HL-60 (cell line): ENCODE results near the gene PKD1L1.

Experiments used
- DNase-seq, 2 experiments: peaks; one replicate each; pipeline ENCODE4 v3.0.0-alpha.2; 2010 to 2020; ENCODE audit warnings: low read depth in 1 of 2, low spot score in 1 of 2
- H3K27ac ChIP-seq: fragments of 250-450 bp; sonication (Bioruptor Pico); replicated peaks from 2 replicates; pipeline ENCODE4 v1.5.1; 2020; ENCODE audit warnings: mild to moderate bottlenecking, moderate library complexity
- H3K27me3 ChIP-seq: fragments of 250-450 bp; sonication (Bioruptor Pico); 2 replicates; pipeline ENCODE4 v1.5.1; 2021; ENCODE audit warnings: mild to moderate bottlenecking, moderate library complexity; ENCODE audit not compliant: insufficient read depth, poor library complexity, severe bottlenecking
- H3K4me3 ChIP-seq: replicated peaks from 2 replicates; pipeline ENCODE4 v1.5.1; 2011; ENCODE audit warnings: mild to moderate bottlenecking, control low read depth, low read length; ENCODE audit not compliant: insufficient read depth
- CTCF ChIP-seq: IDR thresholded peaks from one replicate; pipeline ENCODE4 v1.5.1; 2011; ENCODE audit warnings: low read length, control low read depth, inconsistent platforms; ENCODE audit not compliant: insufficient read depth
- GABPA ChIP-seq: IDR thresholded peaks from 2 replicates; pipeline ENCODE4 v1.6.1; 2012; ENCODE audit warnings: low read depth
- POLR2AphosphoS5 ChIP-seq: IDR thresholded peaks from 2 replicates; pipeline ENCODE4 v1.6.1; 2012; ENCODE audit warnings: low read depth
- SPI1 ChIP-seq: IDR thresholded peaks from 2 replicates; pipeline ENCODE4 v1.6.1; 2012; ENCODE audit warnings: low read depth, mild to moderate bottlenecking, borderline replicate concordance
- TF ChIP-seq, protein P1 (sequence below): IDR thresholded peaks from 2 replicates; pipeline ENCODE4 v1.6.1; 2012; ENCODE audit warnings: low read depth; ENCODE audit not compliant: insufficient replicate concordance

The PKD1L1 gene

GRCh38 chr7:47905076-47905920 is 43.0 kb downstream of the PKD1L1 start:
- Histone ChIP-seq H3K27ac (no peak overlapping the region), H3K27me3 (no peaks in the 10 kb centered on the region), H3K4me3 (no peak overlapping the region)
- DNase-seq: no peak
- TF ChIP-seq POLR2AphosphoS5 (no peak), GABPA (no peak), CTCF (no peak), SPI1 (no peak)
- TF ChIP-seq, protein P1, sequence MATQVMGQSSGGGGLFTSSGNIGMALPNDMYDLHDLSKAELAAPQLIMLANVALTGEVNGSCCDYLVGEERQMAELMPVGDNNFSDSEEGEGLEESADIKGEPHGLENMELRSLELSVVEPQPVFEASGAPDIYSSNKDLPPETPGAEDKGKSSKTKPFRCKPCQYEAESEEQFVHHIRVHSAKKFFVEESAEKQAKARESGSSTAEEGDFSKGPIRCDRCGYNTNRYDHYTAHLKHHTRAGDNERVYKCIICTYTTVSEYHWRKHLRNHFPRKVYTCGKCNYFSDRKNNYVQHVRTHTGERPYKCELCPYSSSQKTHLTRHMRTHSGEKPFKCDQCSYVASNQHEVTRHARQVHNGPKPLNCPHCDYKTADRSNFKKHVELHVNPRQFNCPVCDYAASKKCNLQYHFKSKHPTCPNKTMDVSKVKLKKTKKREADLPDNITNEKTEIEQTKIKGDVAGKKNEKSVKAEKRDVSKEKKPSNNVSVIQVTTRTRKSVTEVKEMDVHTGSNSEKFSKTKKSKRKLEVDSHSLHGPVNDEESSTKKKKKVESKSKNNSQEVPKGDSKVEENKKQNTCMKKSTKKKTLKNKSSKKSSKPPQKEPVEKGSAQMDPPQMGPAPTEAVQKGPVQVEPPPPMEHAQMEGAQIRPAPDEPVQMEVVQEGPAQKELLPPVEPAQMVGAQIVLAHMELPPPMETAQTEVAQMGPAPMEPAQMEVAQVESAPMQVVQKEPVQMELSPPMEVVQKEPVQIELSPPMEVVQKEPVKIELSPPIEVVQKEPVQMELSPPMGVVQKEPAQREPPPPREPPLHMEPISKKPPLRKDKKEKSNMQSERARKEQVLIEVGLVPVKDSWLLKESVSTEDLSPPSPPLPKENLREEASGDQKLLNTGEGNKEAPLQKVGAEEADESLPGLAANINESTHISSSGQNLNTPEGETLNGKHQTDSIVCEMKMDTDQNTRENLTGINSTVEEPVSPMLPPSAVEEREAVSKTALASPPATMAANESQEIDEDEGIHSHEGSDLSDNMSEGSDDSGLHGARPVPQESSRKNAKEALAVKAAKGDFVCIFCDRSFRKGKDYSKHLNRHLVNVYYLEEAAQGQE: no peak

GRCh38 chr7:47902013-47902412 is 46.3 kb downstream of the PKD1L1 start:
- no peak for DNase-seq
- no peak overlapping the region for H3K27ac ChIP-seq
- no peak overlapping the region for H3K4me3 ChIP-seq
- TF ChIP-seq GABPA: no peak
- H3K27me3 ChIP-seq: no peaks in the 10 kb centered on the region

DNA sequence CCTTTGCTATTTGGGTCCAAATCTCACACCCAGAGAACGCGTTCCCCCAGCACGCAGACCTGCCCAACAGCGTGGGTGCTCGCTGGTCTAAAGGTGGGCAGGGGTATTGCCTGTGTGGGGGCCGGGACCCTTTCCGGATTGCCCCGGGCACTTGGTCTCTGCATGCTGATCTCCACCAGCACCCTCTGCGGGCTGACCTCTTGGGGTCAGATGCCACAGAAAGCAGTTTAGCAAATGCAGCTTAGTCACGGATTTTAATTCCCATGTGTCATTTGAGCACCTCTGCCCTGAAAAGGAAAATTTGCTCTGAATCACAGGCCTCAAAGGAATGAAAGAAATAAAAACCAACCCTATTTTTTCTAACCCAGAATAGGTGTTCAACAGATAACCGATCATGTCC is 46.7 kb downstream of the PKD1L1 start:
- Histone ChIP-seq H3K27me3 (no peaks in the 10 kb centered on the region), H3K27ac (no peak overlapping the region), H3K4me3 (no peak overlapping the region)
- no peak for DNase-seq
- no peak for TF ChIP-seq POLR2AphosphoS5
- TF ChIP-seq SPI1: no peak
- no peak for TF ChIP-seq GABPA
- TF ChIP-seq, protein P1: no peak
- no peak for TF ChIP-seq CTCF

GRCh38 chr7:47897831-47898230 is 50.4 kb downstream of the PKD1L1 start:
- H3K27me3 ChIP-seq: peaks cover 2% of the 10 kb centered on the region
- no peak for DNase-seq
- H3K27ac ChIP-seq: no peak overlapping the region
- TF ChIP-seq GABPA (no peak), POLR2AphosphoS5 (no peak), CTCF (no peak), SPI1 (no peak)
- TF ChIP-seq, protein P1: no peak
- H3K4me3 ChIP-seq: no peak overlapping the region
